GM10266 (cell line): Measurements from ENCODE around the gene DDI2.

Source experiments
- DNase-seq: peaks from one replicate; pipeline ENCODE4 v3.0.0; 2012; ENCODE audit errors: extremely low spot score
- CTCF ChIP-seq: IDR thresholded peaks from 2 replicates; pipeline ENCODE4 v1.5.1; 2012; ENCODE audit warnings: mild to moderate bottlenecking, low read depth; ENCODE audit not compliant: control insufficient read depth, insufficient read depth; ENCODE audit errors: missing control alignments

DDI2 gene

GRCh38 chr1:15577691-15578090 lies 39.6 kb upstream of the DDI2 start:
- no peak for DNase-seq
- TF ChIP-seq CTCF, result no peak

DNA sequence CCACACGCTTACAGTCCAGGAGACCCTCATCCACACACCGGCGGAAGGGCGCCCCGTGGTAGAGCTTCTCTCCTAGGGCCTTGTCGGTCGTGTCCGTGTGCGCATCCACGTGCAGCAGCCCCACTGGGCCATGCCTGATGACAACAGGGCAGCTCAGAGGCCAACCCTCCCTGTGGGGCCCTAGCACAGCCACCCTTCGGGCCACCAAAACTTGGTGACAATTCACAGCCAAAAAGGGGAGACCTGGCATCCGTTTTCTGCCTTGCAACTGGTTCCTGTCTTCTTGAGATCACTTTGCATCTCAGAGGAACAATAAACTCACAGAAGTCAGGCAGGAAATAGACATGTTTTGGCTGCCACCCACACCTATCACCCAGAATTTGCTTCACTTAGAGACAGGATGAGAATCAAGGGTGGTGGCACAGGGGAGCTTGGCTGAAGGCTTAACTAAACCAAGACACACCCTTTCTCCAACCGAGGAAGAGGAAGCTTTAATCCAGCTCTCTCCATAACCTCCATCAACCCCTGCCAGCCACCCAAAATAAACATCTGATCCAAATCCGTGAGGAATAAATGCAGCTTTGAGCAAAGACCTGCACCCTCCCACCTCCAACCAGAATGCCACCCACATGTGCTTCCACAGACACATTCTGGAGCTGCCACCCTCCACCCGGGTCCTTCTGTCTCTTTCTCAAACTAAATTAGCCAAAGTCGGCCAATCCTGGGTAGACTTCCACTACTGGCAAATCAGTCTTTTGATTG lies 38.2 kb upstream of the DDI2 start:
- DNase-seq, result peak; percentile 42
- TF ChIP-seq CTCF, result no peak

DNA sequence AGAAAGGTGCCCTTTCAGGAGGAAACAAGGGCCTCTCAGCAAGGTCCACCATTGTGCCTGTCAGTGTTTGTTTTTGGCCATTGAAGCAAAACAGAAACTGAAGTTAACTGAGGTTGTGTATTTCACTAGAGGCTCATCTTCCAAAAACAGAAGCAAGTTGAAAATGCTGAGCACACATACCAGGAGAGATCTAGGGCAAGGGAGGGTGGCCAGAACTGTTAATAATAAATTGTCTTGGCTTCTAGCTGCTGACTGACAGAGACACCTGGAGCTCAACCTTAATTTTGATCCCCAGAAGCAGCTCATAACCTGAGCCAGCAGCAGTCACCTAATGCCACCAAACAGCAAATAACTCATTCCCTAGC lies 37.6 kb upstream of the DDI2 start:
- no peak for TF ChIP-seq CTCF
- peak; percentile 59 for DNase-seq

DNA sequence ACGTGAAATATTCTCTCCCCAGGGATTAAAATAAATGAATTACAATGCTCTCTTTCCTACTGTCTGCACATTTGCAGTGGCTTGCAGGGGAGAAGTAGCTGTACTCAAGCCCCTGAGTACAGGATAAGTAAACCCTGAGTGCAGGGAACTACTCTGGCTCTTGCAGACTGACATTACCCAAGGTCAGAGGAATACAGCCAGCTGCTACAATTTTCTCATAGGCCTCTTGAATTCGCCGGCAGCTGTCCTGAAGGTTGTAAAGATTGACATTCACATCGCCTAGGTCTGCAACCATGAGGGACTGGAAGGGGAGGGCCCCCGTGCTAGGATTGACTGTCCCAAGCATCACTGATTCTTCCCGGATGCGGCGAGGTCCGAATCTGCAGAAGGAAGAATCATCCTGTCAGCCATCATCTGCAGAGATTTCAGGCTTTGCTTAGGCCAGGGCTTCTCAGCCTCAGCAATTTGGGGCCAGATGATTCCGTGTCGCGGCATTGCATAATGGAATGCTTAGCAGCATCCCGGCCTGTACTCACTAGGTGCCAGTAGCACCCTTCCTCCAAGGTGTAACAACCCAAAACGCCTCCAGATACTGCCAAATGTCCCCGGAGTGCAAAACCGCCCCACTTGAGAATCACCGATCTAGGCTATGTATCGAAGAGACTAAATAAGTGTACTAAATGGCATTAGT lies 34.1 kb upstream of the DDI2 start:
- no peak for DNase-seq
- no peak for TF ChIP-seq CTCF

DNA sequence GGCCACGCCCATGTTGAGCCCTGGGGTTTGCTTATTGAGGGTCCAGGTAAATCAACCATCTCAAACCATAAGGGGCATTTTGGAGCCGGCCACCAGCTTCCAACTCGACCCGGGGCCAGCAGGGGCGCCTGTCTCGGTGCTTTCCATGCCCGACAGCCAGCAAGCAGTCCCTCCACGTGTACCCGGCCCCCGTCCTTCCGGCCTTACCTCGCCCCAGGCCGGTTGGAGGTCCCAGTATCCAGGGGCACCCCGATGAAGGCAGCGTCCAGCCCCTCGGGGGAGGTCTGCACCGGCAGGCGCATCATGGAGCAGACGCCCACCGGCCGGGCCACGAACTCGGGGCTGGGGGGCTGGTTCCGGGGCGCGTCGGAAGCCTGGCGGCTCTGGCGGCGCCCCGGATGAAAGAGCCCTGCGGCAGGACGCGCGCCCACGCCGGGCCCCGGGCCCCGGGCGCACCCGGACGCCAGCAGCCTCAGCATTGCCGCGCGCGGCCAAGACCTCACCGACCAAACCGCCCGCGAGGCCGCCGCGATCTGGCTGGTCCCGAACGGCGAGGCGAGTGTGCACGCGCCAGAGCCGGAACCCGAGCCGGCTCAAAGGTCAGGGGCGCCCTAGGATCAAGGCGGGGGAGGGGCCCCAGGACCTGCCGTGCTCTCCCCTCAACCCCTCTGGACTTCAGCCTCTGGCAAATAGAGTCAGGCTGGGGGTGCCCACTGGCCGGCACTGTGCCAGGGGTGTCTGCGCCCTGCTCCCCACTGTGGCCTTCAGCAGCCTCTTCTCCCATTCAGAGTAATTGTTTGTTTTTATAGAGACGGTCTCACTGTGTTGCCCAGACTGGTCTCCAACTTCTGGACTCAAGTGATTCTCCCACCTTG lies 32.5 kb upstream of the DDI2 start, which contains the start of gene AGMAT:
Gene AGMAT (minus strand): TSS at position 563 of the 875 bp plus-strand sequence. CDS start 84 bp downstream, at position 479.
- peak; percentile 84 for DNase-seq
- TF ChIP-seq CTCF, result peak; percentile 30

- DNase-seq, result no peak
- TF ChIP-seq CTCF, result no peak
Observed at GRCh38 chr1:15592285-15592684, 25.0 kb upstream of the DDI2 start.
